ENCODE measurements around the gene ASTN2. TPM values are rescaled to one million over a fixed set of nuclear protein-coding genes. Genes with fewer than 3 reads are reported as not detected.

Gene ASTN2
- total and polyA plus RNA-seq, 2 donors (not counting 3 experiments of a cell fraction or from before 2014, with no cell fraction given), result 1.0 to 1.9 TPM

DNA sequence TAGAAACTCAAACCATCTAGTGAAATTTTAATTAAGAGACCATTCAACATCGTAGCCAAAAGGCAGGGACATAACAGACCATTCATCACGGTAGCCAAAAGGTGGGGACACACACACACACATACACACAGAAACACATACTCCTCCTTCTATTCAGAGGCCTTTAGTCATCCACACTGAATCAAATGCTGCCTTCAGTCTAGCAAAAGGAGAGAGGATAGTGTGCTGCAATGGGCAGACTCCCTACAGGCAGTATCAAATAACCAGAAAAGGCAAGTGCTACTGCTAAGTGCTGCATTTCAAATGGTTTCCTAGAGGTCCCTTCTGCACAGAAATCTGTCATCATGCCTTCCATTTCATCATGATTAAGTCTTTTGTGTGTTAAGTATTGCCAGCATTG lies 423.8 kb downstream of the ASTN2 start:
- Histone ChIP-seq H3K27ac (ENCODE audit: insufficient read depth, low read depth, low read length) (no peak overlapping the region), H3K9me1 (replicated peaks; ENCODE audit: control insufficient read depth, extremely low read depth, insufficient read depth, low read length) (no peaks in the 10 kb centered on the region), H3K79me2 (ENCODE audit: control insufficient read depth, insufficient read depth, low read length) (no peaks in the 10 kb centered on the region), H4K20me1 (replicated peaks; ENCODE audit: control insufficient read depth, extremely low read depth, insufficient read depth, low read length) (no peaks in the 10 kb centered on the region), H3K9ac (replicated peaks; ENCODE audit: extremely low read depth, insufficient read depth, low read length) (no peak overlapping the region), H3K27me3 (ENCODE audit: control insufficient read depth in 2 of 2, insufficient read depth in 2 of 2, low read length in 2 of 2) (no peaks in the 10 kb centered on the region), H3K4me3 (replicated peaks in 1 of 3; ENCODE audit: insufficient read depth in 1 of 3, low read depth in 1 of 3, low read length in 3 of 3) (no peak overlapping the region), H3K4me2 (ENCODE audit: insufficient read depth, low read length) (no peak overlapping the region), H3K36me3 (ENCODE audit: control insufficient read depth in 2 of 2, extremely low read depth in 1 of 2, insufficient read depth in 2 of 2, low read length in 2 of 2) (no peaks in the 10 kb centered on the region), H3K9me3 (replicated peaks; ENCODE audit: control insufficient read depth, insufficient read depth, low read length) (peaks cover 5% of the 10 kb centered on the region), H3K4me1 (ENCODE audit: control insufficient read depth, extremely low read depth, insufficient read depth, low read length) (no peaks in the 10 kb centered on the region), H2AFZ (ENCODE audit: low read depth, low read length) (no peak overlapping the region)
- FAIRE-seq, result no peak
- intact Hi-C loops (cut with micrococcal nuclease) (no loop called here), dilution Hi-C loops (cut with MboI; ENCODE audit: extremely low pct_ligation_motif_present, low sequenced_read_pairs) (no loop called here)
- TF ChIP-seq GATA2 (IDR thresholded peaks at IDR 0.05; ENCODE audit: insufficient read depth, insufficient read length, low read depth, low read length), result no peak
- TF ChIP-seq MYC (IDR thresholded peaks at IDR 0.05; ENCODE audit: low read depth, low read length), result no peak
- no peak for TF ChIP-seq POLR2AphosphoS5 (IDR thresholded peaks at IDR 0.05; ENCODE audit: insufficient read depth, low read depth, low read length)
- no peak for TF ChIP-seq JUN (IDR thresholded peaks at IDR 0.05; ENCODE audit: borderline replicate concordance, insufficient read depth, insufficient read length, low read depth)
- TF ChIP-seq FOS (IDR thresholded peaks at IDR 0.05; ENCODE audit: borderline replicate concordance, insufficient read depth, low read length), result no peak
- no peak for TF ChIP-seq POLR2A (IDR thresholded peaks at IDR 0.05; ENCODE audit: low read depth, low read length)
- TF ChIP-seq, protein P1, sequence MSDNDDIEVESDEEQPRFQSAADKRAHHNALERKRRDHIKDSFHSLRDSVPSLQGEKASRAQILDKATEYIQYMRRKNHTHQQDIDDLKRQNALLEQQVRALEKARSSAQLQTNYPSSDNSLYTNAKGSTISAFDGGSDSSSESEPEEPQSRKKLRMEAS (IDR thresholded peaks at IDR 0.05; ENCODE audit: insufficient read depth, insufficient read length), result no peak
- no peak for TF ChIP-seq EZH2 (IDR thresholded peaks at IDR 0.05; ENCODE audit: borderline replicate concordance, low read depth, low read length, severe bottlenecking)
- TF ChIP-seq, protein P2, sequence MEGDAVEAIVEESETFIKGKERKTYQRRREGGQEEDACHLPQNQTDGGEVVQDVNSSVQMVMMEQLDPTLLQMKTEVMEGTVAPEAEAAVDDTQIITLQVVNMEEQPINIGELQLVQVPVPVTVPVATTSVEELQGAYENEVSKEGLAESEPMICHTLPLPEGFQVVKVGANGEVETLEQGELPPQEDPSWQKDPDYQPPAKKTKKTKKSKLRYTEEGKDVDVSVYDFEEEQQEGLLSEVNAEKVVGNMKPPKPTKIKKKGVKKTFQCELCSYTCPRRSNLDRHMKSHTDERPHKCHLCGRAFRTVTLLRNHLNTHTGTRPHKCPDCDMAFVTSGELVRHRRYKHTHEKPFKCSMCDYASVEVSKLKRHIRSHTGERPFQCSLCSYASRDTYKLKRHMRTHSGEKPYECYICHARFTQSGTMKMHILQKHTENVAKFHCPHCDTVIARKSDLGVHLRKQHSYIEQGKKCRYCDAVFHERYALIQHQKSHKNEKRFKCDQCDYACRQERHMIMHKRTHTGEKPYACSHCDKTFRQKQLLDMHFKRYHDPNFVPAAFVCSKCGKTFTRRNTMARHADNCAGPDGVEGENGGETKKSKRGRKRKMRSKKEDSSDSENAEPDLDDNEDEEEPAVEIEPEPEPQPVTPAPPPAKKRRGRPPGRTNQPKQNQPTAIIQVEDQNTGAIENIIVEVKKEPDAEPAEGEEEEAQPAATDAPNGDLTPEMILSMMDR (IDR thresholded peaks at IDR 0.05; ENCODE audit: extremely low read depth in 1 of 2, insufficient read depth in 1 of 2, low read depth in 1 of 2, low read length in 2 of 2), result no peak
- DNase-seq (ENCODE audit: low read depth, low spot score), result no peak
- ChIA-PET CTCF (no interaction called here), POLR2A (no interaction called here)
- BruUV-seq (replicated peaks), result no TSS peak

Measured in endothelial cell of umbilical vein (primary cell).